Measurements from ENCODE around the gene SLC25A40. TPM values are rescaled to one million over a fixed set of nuclear protein-coding genes. Genes with fewer than 3 reads are reported as not detected.

The SLC25A40 gene
- total and polyA plus RNA-seq, 2 of the 13 experiments (the other 11 are each of a cell fraction or from before 2014, with no cell fraction given), result 12.9 to 13.6 TPM

DNA sequence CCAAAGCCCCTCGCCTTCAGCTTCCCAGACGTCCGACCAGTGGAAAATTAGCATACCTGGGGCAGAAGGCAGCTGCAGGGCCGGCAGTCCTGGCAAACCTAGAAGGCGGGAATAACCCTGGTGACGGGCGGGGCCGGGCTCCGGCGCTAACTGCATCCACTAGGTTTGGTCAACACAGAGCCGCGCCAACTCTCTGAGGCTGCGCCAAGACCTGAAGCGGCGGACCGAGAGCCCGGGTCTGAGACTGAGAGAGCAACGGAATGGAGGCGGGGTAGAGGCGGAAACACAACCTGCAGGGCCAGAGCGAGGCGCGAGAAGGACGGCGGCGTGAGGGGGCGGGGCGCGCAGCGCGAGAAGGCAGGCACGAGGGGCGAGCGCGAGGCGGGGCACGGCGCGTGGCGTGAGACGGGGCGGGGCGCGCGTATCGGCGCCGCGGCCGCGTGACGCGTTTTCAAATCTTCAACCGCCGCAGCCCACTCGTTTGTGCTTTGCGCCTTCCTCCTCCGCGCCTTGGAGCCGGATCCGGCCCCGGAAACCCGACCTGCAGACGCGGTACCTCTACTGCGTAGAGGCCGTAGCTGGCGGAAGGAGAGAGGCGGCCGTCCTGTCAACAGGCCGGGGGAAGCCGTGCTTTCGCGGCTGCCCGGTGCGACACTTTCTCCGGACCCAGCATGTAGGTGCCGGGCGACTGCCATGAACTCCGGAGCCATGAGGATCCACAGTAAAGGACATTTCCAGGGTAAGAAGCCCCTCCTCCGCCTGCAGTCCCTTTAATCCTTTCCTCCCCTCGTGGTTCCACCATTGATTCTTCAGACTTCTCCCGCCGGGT is at the start of gene SLC25A40, which contains the start of gene DBF4 (continued):
- TF ChIP-seq, protein P1, sequence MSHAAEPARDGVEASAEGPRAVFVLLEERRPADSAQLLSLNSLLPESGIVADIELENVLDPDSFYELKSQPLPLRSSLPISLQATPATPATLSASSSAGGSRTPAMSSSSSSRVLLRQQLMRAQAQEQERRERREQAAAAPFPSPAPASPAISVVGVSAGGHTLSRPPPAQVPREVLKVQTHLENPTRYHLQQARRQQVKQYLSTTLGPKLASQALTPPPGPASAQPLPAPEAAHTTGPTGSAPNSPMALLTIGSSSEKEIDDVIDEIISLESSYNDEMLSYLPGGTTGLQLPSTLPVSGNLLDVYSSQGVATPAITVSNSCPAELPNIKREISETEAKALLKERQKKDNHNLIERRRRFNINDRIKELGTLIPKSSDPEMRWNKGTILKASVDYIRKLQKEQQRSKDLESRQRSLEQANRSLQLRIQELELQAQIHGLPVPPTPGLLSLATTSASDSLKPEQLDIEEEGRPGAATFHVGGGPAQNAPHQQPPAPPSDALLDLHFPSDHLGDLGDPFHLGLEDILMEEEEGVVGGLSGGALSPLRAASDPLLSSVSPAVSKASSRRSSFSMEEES (CRISPR knock-in tag; IDR thresholded peaks at IDR 0.05), result peak; percentile 48
- TF ChIP-seq BRCA1 (CRISPR knock-in tag; IDR thresholded peaks at IDR 0.05) (0 out of 2 replicates have a peak, but pooled peaks have one; percentile 12), FOXK1 (CRISPR knock-in tag; IDR thresholded peaks at IDR 0.05; ENCODE audit: borderline replicate concordance, low read depth) (no peak), POLR2AphosphoS5 (IDR thresholded peaks at IDR 0.05; ENCODE audit: low read depth, low read length) (peak; percentile 59; the same call in 1 of the 2 replicates), ZNF772 (CRISPR knock-in tag; IDR thresholded peaks at IDR 0.05) (peak; percentile 90), GATAD2A (CRISPR knock-in tag; IDR thresholded peaks at IDR 0.05) (peak; percentile 37; the same call in 1 of the 2 replicates), HNRNPUL1 (IDR thresholded peaks at IDR 0.05; ENCODE audit: low read depth, low read length) (peak; percentile 55; the same call in 1 of the 2 replicates), ATM (IDR thresholded peaks at IDR 0.05; ENCODE audit: borderline replicate concordance) (no peak), KDM3A (CRISPR knock-in tag; IDR thresholded peaks at IDR 0.05; ENCODE audit: low read depth) (peak; percentile 48; the same call in 1 of the 2 replicates), ZNF224 (CRISPR knock-in tag; IDR thresholded peaks at IDR 0.05) (no peak), HNRNPLL (IDR thresholded peaks at IDR 0.05; ENCODE audit: low read depth, low read length, poor library complexity, severe bottlenecking) (peak; percentile 99), ZBTB20 (CRISPR knock-in tag; IDR thresholded peaks at IDR 0.05; ENCODE audit: borderline replicate concordance, low read depth) (no peak), GTF2F1 (IDR thresholded peaks at IDR 0.05; ENCODE audit: low read length) (no peak), NFYB (CRISPR knock-in tag; IDR thresholded peaks at IDR 0.05) (no peak), IKZF4 (CRISPR knock-in tag; IDR thresholded peaks at IDR 0.05; ENCODE audit: borderline replicate concordance, low read depth, not compliant biosample characterization) (peak; percentile 83), MEIS2 (CRISPR knock-in tag; IDR thresholded peaks at IDR 0.05) (peak; percentile 67)
- TF ChIP-seq, protein P2, sequence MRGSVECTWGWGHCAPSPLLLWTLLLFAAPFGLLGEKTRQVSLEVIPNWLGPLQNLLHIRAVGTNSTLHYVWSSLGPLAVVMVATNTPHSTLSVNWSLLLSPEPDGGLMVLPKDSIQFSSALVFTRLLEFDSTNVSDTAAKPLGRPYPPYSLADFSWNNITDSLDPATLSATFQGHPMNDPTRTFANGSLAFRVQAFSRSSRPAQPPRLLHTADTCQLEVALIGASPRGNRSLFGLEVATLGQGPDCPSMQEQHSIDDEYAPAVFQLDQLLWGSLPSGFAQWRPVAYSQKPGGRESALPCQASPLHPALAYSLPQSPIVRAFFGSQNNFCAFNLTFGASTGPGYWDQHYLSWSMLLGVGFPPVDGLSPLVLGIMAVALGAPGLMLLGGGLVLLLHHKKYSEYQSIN (CRISPR knock-in tag; IDR thresholded peaks at IDR 0.05; ENCODE audit: borderline replicate concordance), result no peak
- TF ChIP-seq, protein P3, sequence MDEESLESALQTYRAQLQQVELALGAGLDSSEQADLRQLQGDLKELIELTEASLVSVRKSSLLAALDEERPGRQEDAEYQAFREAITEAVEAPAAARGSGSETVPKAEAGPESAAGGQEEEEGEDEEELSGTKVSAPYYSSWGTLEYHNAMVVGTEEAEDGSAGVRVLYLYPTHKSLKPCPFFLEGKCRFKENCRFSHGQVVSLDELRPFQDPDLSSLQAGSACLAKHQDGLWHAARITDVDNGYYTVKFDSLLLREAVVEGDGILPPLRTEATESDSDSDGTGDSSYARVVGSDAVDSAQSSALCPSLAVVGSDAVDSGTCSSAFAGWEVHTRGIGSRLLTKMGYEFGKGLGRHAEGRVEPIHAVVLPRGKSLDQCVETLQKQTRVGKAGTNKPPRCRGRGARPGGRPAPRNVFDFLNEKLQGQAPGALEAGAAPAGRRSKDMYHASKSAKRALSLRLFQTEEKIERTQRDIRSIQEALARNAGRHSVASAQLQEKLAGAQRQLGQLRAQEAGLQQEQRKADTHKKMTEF (CRISPR knock-in tag; IDR thresholded peaks at IDR 0.05), result peak; percentile 42; the same call in 1 of the 2 replicates
- TF ChIP-seq, protein P4, sequence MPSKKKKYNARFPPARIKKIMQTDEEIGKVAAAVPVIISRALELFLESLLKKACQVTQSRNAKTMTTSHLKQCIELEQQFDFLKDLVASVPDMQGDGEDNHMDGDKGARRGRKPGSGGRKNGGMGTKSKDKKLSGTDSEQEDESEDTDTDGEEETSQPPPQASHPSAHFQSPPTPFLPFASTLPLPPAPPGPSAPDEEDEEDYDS (CRISPR knock-in tag; IDR thresholded peaks at IDR 0.05), result peak; percentile 32
- TF ChIP-seq, protein P5, sequence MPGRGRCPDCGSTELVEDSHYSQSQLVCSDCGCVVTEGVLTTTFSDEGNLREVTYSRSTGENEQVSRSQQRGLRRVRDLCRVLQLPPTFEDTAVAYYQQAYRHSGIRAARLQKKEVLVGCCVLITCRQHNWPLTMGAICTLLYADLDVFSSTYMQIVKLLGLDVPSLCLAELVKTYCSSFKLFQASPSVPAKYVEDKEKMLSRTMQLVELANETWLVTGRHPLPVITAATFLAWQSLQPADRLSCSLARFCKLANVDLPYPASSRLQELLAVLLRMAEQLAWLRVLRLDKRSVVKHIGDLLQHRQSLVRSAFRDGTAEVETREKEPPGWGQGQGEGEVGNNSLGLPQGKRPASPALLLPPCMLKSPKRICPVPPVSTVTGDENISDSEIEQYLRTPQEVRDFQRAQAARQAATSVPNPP (CRISPR knock-in tag; IDR thresholded peaks at IDR 0.05), result peak; percentile 97

All from HepG2 (cell line).